H9 (cell line): Measurements from ENCODE around the gene PROK1. TPM values are rescaled to one million over a fixed set of nuclear protein-coding genes. Genes with fewer than 3 reads are reported as not detected.

Source experiments
- DNase-seq: peaks from one replicate; pipeline ENCODE4 v3.0.0-alpha.2; 2017
- H2AFZ ChIP-seq: one replicate; pipeline ENCODE4 v1.6.1; 2013; ENCODE audit warnings: mild to moderate bottlenecking, low read length, control low read depth, moderate library complexity
- H2AK5ac ChIP-seq: 2 replicates; pipeline ENCODE4 v1.6.1; 2013; ENCODE audit warnings: low read length, control low read depth, mixed read lengths; ENCODE audit not compliant: insufficient read length
- H2BK120ac ChIP-seq: one replicate; pipeline ENCODE4 v1.6.1; 2013; ENCODE audit warnings: low read depth, mild to moderate bottlenecking, low read length, control low read depth, inconsistent platforms; ENCODE audit not compliant: poor library complexity, severe bottlenecking
- H2BK12ac ChIP-seq: 2 replicates; pipeline ENCODE4 v1.6.1; 2013; ENCODE audit warnings: low read length, control low read depth, mixed read lengths, low read depth; ENCODE audit not compliant: insufficient read length
- H2BK15ac ChIP-seq: 2 replicates; pipeline ENCODE4 v1.6.1; 2013; ENCODE audit warnings: low read depth, low read length, control low read depth
- H2BK20ac ChIP-seq: one replicate; pipeline ENCODE4 v1.6.1; 2013; ENCODE audit warnings: low read depth, mild to moderate bottlenecking, low read length, control low read depth, inconsistent platforms; ENCODE audit not compliant: poor library complexity, severe bottlenecking
- H2BK5ac ChIP-seq: 2 replicates; pipeline ENCODE4 v1.6.1; 2013; ENCODE audit warnings: low read length, control low read depth, mixed read lengths; ENCODE audit not compliant: insufficient read length
- H3K14ac ChIP-seq: 2 replicates; pipeline ENCODE4 v1.6.1; 2013; ENCODE audit warnings: low read length, control low read depth; ENCODE audit not compliant: insufficient read depth
- H3K18ac ChIP-seq: 2 replicates; pipeline ENCODE4 v1.6.1; 2013; ENCODE audit warnings: low read depth, mild to moderate bottlenecking, mixed read lengths, low read length, control low read depth; ENCODE audit not compliant: insufficient read length
- H3K23ac ChIP-seq: 2 replicates; pipeline ENCODE4 v1.6.1; 2013; ENCODE audit warnings: low read length, control low read depth, mixed read lengths, low read depth; ENCODE audit not compliant: insufficient read length
- H3K23me2 ChIP-seq: 2 replicates; pipeline ENCODE4 v1.6.1; 2013; ENCODE audit warnings: low read depth, mild to moderate bottlenecking, mixed read lengths, low read length, control low read depth; ENCODE audit not compliant: insufficient read length, poor library complexity, severe bottlenecking
- H3K27ac ChIP-seq: 2 replicates; pipeline ENCODE4 v1.5.1; 2013; ENCODE audit warnings: low read length, control low read depth, mixed read lengths, low read depth; ENCODE audit not compliant: insufficient read length
- H3K27me3 ChIP-seq: 2 replicates; pipeline ENCODE4 v1.6.1; 2013; ENCODE audit warnings: low read length, control low read depth, inconsistent platforms; ENCODE audit not compliant: insufficient read depth
- H3K4ac ChIP-seq: 2 replicates; pipeline ENCODE4 v1.6.1; 2013; ENCODE audit warnings: low read depth, mild to moderate bottlenecking, control low read depth, inconsistent platforms, low read length, moderate library complexity
- H3K4me1 ChIP-seq: 2 replicates; pipeline ENCODE4 v1.6.1; 2013; ENCODE audit warnings: low read length, control low read depth, inconsistent platforms; ENCODE audit not compliant: insufficient read depth
- H3K4me2 ChIP-seq: 2 replicates; pipeline ENCODE4 v1.6.1; 2013; ENCODE audit warnings: low read length, control low read depth, mixed read lengths; ENCODE audit not compliant: insufficient read length, insufficient read depth
- H3K56ac ChIP-seq: 2 replicates; pipeline ENCODE4 v1.6.1; 2013; ENCODE audit warnings: low read depth, mild to moderate bottlenecking, mixed read lengths, low read length, control low read depth; ENCODE audit not compliant: insufficient read length
- H3K79me1 ChIP-seq: 2 replicates; pipeline ENCODE4 v1.6.1; 2013; ENCODE audit warnings: low read depth, mild to moderate bottlenecking, moderate library complexity, low read length, control low read depth, inconsistent platforms; ENCODE audit not compliant: insufficient read depth, poor library complexity, severe bottlenecking
- H3K79me2 ChIP-seq: 2 replicates; pipeline ENCODE4 v1.6.1; 2013; ENCODE audit warnings: low read length, control low read depth, inconsistent platforms; ENCODE audit not compliant: insufficient read depth
- H3K9ac ChIP-seq: 2 replicates; pipeline ENCODE4 v1.6.1; 2013; ENCODE audit warnings: low read length, control low read depth, mixed read lengths; ENCODE audit not compliant: insufficient read length; ENCODE audit errors: extremely low read depth
- H3K9me3 ChIP-seq: one replicate; pipeline ENCODE4 v1.6.1; 2013; ENCODE audit warnings: low read depth, low read length, inconsistent platforms; ENCODE audit not compliant: control insufficient read depth
- H3T11ph ChIP-seq: one replicate; pipeline ENCODE4 v1.6.1; 2013; ENCODE audit warnings: mild to moderate bottlenecking, low read length, control low read depth, inconsistent platforms
- H4K20me1 ChIP-seq: one replicate; pipeline ENCODE4 v1.6.1; 2013; ENCODE audit not compliant: control insufficient read depth, insufficient read length, insufficient read depth
- H4K5ac ChIP-seq: 2 replicates; pipeline ENCODE4 v1.6.1; 2013; ENCODE audit warnings: low read depth, mild to moderate bottlenecking, mixed read lengths, low read length, control low read depth; ENCODE audit not compliant: insufficient read length
- H4K8ac ChIP-seq: replicated peaks from 2 replicates; pipeline ENCODE4 v1.6.1; 2013; ENCODE audit warnings: low read length, control low read depth, mixed read lengths, low read depth; ENCODE audit not compliant: insufficient read length
- H4K91ac ChIP-seq: 2 replicates; pipeline ENCODE4 v1.6.1; 2013; ENCODE audit warnings: low read depth, mild to moderate bottlenecking, moderate library complexity, mixed read lengths, low read length, control low read depth; ENCODE audit not compliant: insufficient read length
- H3K27ac Mint-ChIP-seq, 3 experiments: 2 replicates in 2 of 3; 3 replicates in 1 of 3; pipeline ENCODE4 v1.8.0; 2020 to 2021; ENCODE audit warnings: mixed read lengths in 3 of 3, mild to moderate bottlenecking in 1 of 3, moderate library complexity in 1 of 3
- H3K27me3 Mint-ChIP-seq: 2 replicates; pipeline ENCODE4 v1.8.0; 2021; ENCODE audit warnings: low read depth, mild to moderate bottlenecking, moderate library complexity, mixed read lengths
- H3K36me3 Mint-ChIP-seq, 3 experiments: 2 replicates in 2 of 3; 3 replicates in 1 of 3; pipeline ENCODE4 v1.8.0; 2020 to 2021; ENCODE audit warnings: low read depth in 3 of 3, mixed read lengths in 3 of 3; ENCODE audit not compliant: insufficient read depth in 1 of 3
- H3K4me1 Mint-ChIP-seq, 2 experiments: 2 replicates each; pipeline ENCODE4 v1.8.0; 2020; ENCODE audit warnings: mixed read lengths in 2 of 2
- H3K4me3 Mint-ChIP-seq, 2 experiments: 2 replicates in 1 of 2; 3 replicates in 1 of 2; pipeline ENCODE4 v1.8.0; 2020 to 2021; ENCODE audit warnings: mild to moderate bottlenecking in 2 of 2, mixed read lengths in 2 of 2, moderate library complexity in 1 of 2
- H3K9me3 Mint-ChIP-seq, 2 experiments: 2 replicates in 1 of 2; 3 replicates in 1 of 2; pipeline ENCODE4 v1.8.0; 2020; ENCODE audit warnings: mild to moderate bottlenecking in 2 of 2, mixed read lengths in 2 of 2, moderate library complexity in 1 of 2
- CTCF ChIP-seq: fragments of 200-600 bp; sonication (generic); conservative IDR thresholded peaks from 3 replicates; pipeline ENCODE4 v1.8.0; 2021; ENCODE audit warnings: antibody characterized with exemption, mild to moderate bottlenecking
- WGBS: extraction: QIAGEN DNeasy Blood & Tissue Kit; methylation state at CpG from one replicate; pipeline ENCODE4 v1.1.7; 2013; ENCODE audit warnings: missing lambda C conversion rate, low lambda C conversion rate, mixed read lengths; ENCODE audit not compliant: insufficient read length; ENCODE audit errors: extremely low coverage; 5-methylcytosine and 5-hydroxymethylcytosine counted together
- total RNA-seq: library from RNA; stranded (reverse); gene quantifications from 2 replicates; pipeline ENCODE4 v1.2.1, GENCODE V29; 2021

PROK1 gene
- total RNA-seq, 1 experiment from 2014 or later, result not detected

GRCh38 chr1:110454328-110454727 is 3.4 kb downstream of the PROK1 start:
- DNase-seq, result no peak
- H3K23me2 ChIP-seq, result no peaks in the 10 kb centered on the region
- Mint-ChIP-seq H3K27ac (no peak overlapping the region), H3K36me3 (no peaks in the 10 kb centered on the region), H3K4me3 (no peak overlapping the region), H3K9me3 (no peaks in the 10 kb centered on the region), H3K27me3 (peaks cover 9% of the 10 kb centered on the region), H3K4me1 (peaks cover 20 to 23% of the 10 kb centered on the region in 2 experiments)
- no peak overlapping the region for H3K23ac ChIP-seq
- no peaks in the 10 kb centered on the region for H3K27me3 ChIP-seq
- H4K8ac ChIP-seq, result no peak overlapping the region
- no peak for TF ChIP-seq CTCF
- H2AFZ ChIP-seq, result no peak overlapping the region
- H3K79me1 ChIP-seq, result no peaks in the 10 kb centered on the region
- H2BK20ac ChIP-seq, result no peak overlapping the region
- H3K9ac ChIP-seq, result no peak overlapping the region
- no CpG with 5 or more reads among the region's 1 CpG for WGBS
- H3K4me2 ChIP-seq, result no peak overlapping the region
- H3K4me1 ChIP-seq, result peaks cover 2% of the 10 kb centered on the region; the same call in 1 of the 2 replicates
- no peaks in the 10 kb centered on the region for H3K9me3 ChIP-seq
- no peak overlapping the region for H3K4ac ChIP-seq
- no peak overlapping the region for H2BK120ac ChIP-seq
- H4K20me1 ChIP-seq, result no peaks in the 10 kb centered on the region
- no peak overlapping the region for H3K18ac ChIP-seq
- no peak overlapping the region for H3T11ph ChIP-seq
- H3K56ac ChIP-seq, result no peak overlapping the region
- H2BK5ac ChIP-seq, result no peak overlapping the region
- H4K91ac ChIP-seq, result no peak overlapping the region
- H2AK5ac ChIP-seq, result no peak overlapping the region
- no peak overlapping the region for H3K14ac ChIP-seq
- H2BK15ac ChIP-seq, result no peak overlapping the region
- no peak overlapping the region for H4K5ac ChIP-seq
- H2BK12ac ChIP-seq, result no peak overlapping the region
- no peak overlapping the region for H3K27ac ChIP-seq
- no peaks in the 10 kb centered on the region for H3K79me2 ChIP-seq
